Effector memory CD4-positive, alpha-beta T cell (primary cell): ENCODE measurements around the gene CBY1.

Experiments
- DNase-seq, 3 donors: peaks; one replicate each; pipeline ENCODE4 v3.0.0-alpha.2; 2020
- H3K27ac ChIP-seq: 2 replicates; pipeline ENCODE4 v1.7.0; 2013; ENCODE audit warnings: mild to moderate bottlenecking, low read length, moderate library complexity; ENCODE audit not compliant: insufficient read depth, poor library complexity, severe bottlenecking
- H3K27me3 ChIP-seq: replicated peaks from 2 replicates; pipeline ENCODE4 v1.7.0; 2013; ENCODE audit warnings: mild to moderate bottlenecking, low read length; ENCODE audit not compliant: insufficient read depth, control insufficient read depth, poor library complexity, severe bottlenecking
- H3K36me3 ChIP-seq: 2 replicates; pipeline ENCODE4 v1.7.0; 2013; ENCODE audit warnings: mild to moderate bottlenecking, low read length, moderate library complexity; ENCODE audit not compliant: control insufficient read depth, insufficient read depth
- H3K4me1 ChIP-seq: 2 replicates; pipeline ENCODE4 v1.7.0; 2013; ENCODE audit warnings: low read length, mild to moderate bottlenecking; ENCODE audit not compliant: control insufficient read depth, insufficient read depth, poor library complexity, severe bottlenecking
- H3K4me3 ChIP-seq: 2 replicates; pipeline ENCODE4 v1.7.0; 2013; ENCODE audit warnings: low read length, low read depth, mild to moderate bottlenecking; ENCODE audit not compliant: insufficient read depth, poor library complexity, severe bottlenecking
- H3K9me3 ChIP-seq: 2 replicates; pipeline ENCODE4 v1.7.0; 2013; ENCODE audit warnings: mild to moderate bottlenecking, low read length, moderate library complexity; ENCODE audit not compliant: control insufficient read depth

The CBY1 gene

GRCh38 chr22:38719196-38719595, 62.8 kb downstream of the CBY1 start:
- Histone ChIP-seq H3K9me3 (no peaks in the 10 kb centered on the region), H3K4me1 (no peaks in the 10 kb centered on the region), H3K27ac (no peak overlapping the region), H3K4me3 (no peak overlapping the region), H3K36me3 (peaks cover 59% of the 10 kb centered on the region), H3K27me3 (no peaks in the 10 kb centered on the region)
- DNase-seq: no peak

DNA sequence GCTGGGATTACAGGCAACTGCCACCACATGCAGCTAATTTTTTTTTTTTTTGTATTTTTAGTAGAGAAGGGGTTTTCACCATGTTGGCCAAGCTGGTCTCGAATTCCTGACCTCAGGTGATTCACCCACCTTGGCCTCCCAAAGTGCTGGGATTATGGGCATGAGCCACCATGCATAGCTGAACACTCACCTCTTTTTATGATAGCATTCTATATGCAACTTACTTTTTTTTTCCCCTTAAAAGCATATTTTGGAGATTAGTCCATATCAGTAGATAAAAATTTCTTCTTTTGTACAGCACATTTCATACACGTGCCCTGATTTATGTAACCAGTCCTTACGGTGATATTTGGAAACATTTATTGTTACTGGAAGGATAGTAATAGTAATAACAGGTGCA, 63.9 kb downstream of the CBY1 start:
- no peak overlapping the region for H3K4me3 ChIP-seq
- H3K36me3 ChIP-seq: peaks cover 67% of the 10 kb centered on the region
- no peak for DNase-seq
- H3K27me3 ChIP-seq: no peaks in the 10 kb centered on the region
- H3K9me3 ChIP-seq: no peaks in the 10 kb centered on the region
- no peaks in the 10 kb centered on the region for H3K4me1 ChIP-seq
- H3K27ac ChIP-seq: no peak overlapping the region

DNA sequence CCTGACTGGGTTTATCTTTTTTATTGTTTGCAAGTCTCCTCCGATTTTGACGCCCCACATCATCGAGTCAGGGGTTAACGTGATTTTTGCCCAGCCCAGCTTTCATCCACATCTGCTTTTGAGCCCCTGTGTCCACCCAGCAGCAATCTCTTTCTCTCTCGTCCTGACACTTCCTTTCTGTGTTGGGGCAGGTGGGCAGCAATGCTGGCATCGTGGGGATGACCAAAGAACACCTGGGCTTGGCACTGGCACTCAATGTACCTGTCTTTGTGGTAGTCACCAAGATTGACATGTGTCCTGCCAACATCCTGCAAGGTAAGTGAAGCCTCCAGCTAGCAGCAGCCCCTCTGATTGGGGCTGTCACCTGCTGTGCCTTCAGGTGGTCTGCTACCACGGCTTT, 65.1 kb downstream of the CBY1 start:
- H3K4me1 ChIP-seq: no peaks in the 10 kb centered on the region
- H3K27ac ChIP-seq: no peak overlapping the region
- no peaks in the 10 kb centered on the region for H3K27me3 ChIP-seq
- H3K9me3 ChIP-seq: no peaks in the 10 kb centered on the region
- H3K36me3 ChIP-seq: peaks cover 67% of the 10 kb centered on the region
- H3K4me3 ChIP-seq: no peak overlapping the region
- no peak for DNase-seq
